Dendritic cell treated with granulocyte-macrophage colony-stimulating factor and Interleukin-4, amounts not matched to agents 40 ng/mL and 50 ng/mL, for 4 days (primary cell): ENCODE results near the gene PIK3C2A.
"Not testable (repeated sequence)": the region's sequence is repeated elsewhere in the genome, so short reads cannot be mapped to it uniquely, and the experiment has no call there.

ENCODE experiments used
- H3K27ac Mint-ChIP-seq: one replicate; pipeline ENCODE4 v1.8.0; 2022; ENCODE audit warnings: mild to moderate bottlenecking, mixed read lengths
- H3K27me3 Mint-ChIP-seq: one replicate; pipeline ENCODE4 v1.8.0; 2022; ENCODE audit warnings: mild to moderate bottlenecking, mixed read lengths
- H3K36me3 Mint-ChIP-seq: one replicate; pipeline ENCODE4 v1.8.0; 2022; ENCODE audit warnings: low read depth, mixed read lengths
- H3K4me1 Mint-ChIP-seq: one replicate; pipeline ENCODE4 v1.8.0; 2022; ENCODE audit warnings: low read depth, mixed read lengths
- H3K4me3 Mint-ChIP-seq: one replicate; pipeline ENCODE4 v1.8.0; 2022; ENCODE audit warnings: mild to moderate bottlenecking, moderate library complexity, mixed read lengths
- H3K9me3 Mint-ChIP-seq: one replicate; pipeline ENCODE4 v1.8.0; 2022; ENCODE audit warnings: mixed read lengths
- intact Hi-C: fragments of 100-400 bp; cut with micrococcal nuclease; formaldehyde crosslinking; loops from one replicate; pipeline ENCODE4 v1.15.0; 2022

Gene PIK3C2A

GRCh38 chr11:17228186-17228925, 20.6 kb upstream of the PIK3C2A start:
- peaks cover 14% of the 10 kb centered on the region for H3K4me1 Mint-ChIP-seq
- H3K27me3 Mint-ChIP-seq, intact Hi-C loops, H3K4me3 Mint-ChIP-seq, H3K9me3 Mint-ChIP-seq, H3K27ac Mint-ChIP-seq, H3K36me3 Mint-ChIP-seq: not testable (repeated sequence)

DNA sequence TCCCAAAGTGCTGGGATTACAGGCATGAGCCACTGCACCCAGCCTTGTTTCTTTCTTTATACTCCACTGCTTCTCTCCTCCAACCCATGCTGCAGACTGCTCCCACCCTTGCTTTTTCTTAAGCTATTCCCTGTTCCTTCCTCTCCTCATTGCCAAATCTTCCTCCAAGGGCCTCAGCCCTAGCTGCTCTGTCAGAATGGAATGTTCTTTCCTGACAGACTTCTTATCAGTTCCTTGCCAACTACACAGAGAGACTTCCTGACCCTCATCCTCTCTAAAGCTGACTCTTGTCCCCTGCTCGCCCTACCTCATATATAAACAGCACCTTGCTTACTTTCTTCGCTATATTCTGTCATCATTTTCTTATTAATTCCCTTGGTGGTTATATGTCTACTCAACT, 16.9 kb upstream of the PIK3C2A start:
- peaks cover 3% of the 10 kb centered on the region for H3K27me3 Mint-ChIP-seq
- no peak overlapping the region for H3K27ac Mint-ChIP-seq
- H3K36me3 Mint-ChIP-seq: no peaks in the 10 kb centered on the region
- peaks cover under 1% of the 10 kb centered on the region for H3K4me1 Mint-ChIP-seq
- H3K9me3 Mint-ChIP-seq: no peaks in the 10 kb centered on the region
- no peak overlapping the region for H3K4me3 Mint-ChIP-seq
- intact Hi-C loops: no loop called here

GRCh38 chr11:17221968-17222367, 14.2 kb upstream of the PIK3C2A start:
- Mint-ChIP-seq H3K27me3 (peaks cover 3% of the 10 kb centered on the region), H3K4me3 (no peak overlapping the region), H3K9me3 (no peaks in the 10 kb centered on the region), H3K36me3 (no peaks in the 10 kb centered on the region), H3K4me1 (no peaks in the 10 kb centered on the region), H3K27ac (no peak overlapping the region)
- intact Hi-C loops: no loop called here

- no peak overlapping the region for H3K4me3 Mint-ChIP-seq
- peaks cover 2% of the 10 kb centered on the region for H3K27me3 Mint-ChIP-seq
- no peaks in the 10 kb centered on the region for H3K36me3 Mint-ChIP-seq
- no peaks in the 10 kb centered on the region for H3K4me1 Mint-ChIP-seq
- intact Hi-C loops: no loop called here
- no peaks in the 10 kb centered on the region for H3K9me3 Mint-ChIP-seq
- no peak overlapping the region for H3K27ac Mint-ChIP-seq
Observed at GRCh38 chr11:17219016-17219415, 11.2 kb upstream of the PIK3C2A start.

DNA sequence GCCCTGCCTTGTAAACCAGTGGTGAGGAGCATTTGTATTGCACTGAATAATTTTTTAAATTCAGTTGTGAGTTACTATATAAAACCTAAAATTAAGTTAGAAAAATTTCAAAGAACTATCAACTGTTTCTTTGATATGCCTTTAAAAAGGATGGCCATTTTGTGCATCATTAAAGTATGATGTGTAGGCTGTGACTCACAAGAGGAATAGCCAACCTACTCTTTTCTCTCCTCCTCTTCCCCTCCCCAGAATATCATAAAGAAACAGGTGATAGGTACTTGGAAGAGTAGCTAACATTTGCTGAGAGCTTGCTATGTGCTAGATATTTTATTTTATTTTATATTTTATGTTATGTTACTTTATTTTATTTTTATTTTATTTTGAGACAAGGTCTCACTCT, 10.6 kb upstream of the PIK3C2A start:
- H3K4me3 Mint-ChIP-seq: no peak overlapping the region
- H3K4me1 Mint-ChIP-seq: no peaks in the 10 kb centered on the region
- H3K27ac Mint-ChIP-seq: no peak overlapping the region
- H3K9me3 Mint-ChIP-seq: no peaks in the 10 kb centered on the region
- intact Hi-C loops: no loop called here
- peaks cover 2% of the 10 kb centered on the region for H3K27me3 Mint-ChIP-seq
- no peaks in the 10 kb centered on the region for H3K36me3 Mint-ChIP-seq

GRCh38 chr11:17217401-17217800, 9.6 kb upstream of the PIK3C2A start:
- Mint-ChIP-seq H3K27ac (no peak overlapping the region), H3K4me1 (peaks cover 2% of the 10 kb centered on the region), H3K36me3 (no peaks in the 10 kb centered on the region), H3K4me3 (no peak overlapping the region), H3K9me3 (no peaks in the 10 kb centered on the region), H3K27me3 (peaks cover 2% of the 10 kb centered on the region)
- intact Hi-C loops: no loop called here

GRCh38 chr11:17214338-17214737, 6.6 kb upstream of the PIK3C2A start:
- H3K36me3 Mint-ChIP-seq: no peaks in the 10 kb centered on the region
- intact Hi-C loops: no loop called here
- H3K4me3 Mint-ChIP-seq: no peak overlapping the region
- H3K27me3 Mint-ChIP-seq: peaks cover 2% of the 10 kb centered on the region
- peaks cover 30% of the 10 kb centered on the region for H3K4me1 Mint-ChIP-seq
- no peak overlapping the region for H3K27ac Mint-ChIP-seq
- no peaks in the 10 kb centered on the region for H3K9me3 Mint-ChIP-seq

DNA sequence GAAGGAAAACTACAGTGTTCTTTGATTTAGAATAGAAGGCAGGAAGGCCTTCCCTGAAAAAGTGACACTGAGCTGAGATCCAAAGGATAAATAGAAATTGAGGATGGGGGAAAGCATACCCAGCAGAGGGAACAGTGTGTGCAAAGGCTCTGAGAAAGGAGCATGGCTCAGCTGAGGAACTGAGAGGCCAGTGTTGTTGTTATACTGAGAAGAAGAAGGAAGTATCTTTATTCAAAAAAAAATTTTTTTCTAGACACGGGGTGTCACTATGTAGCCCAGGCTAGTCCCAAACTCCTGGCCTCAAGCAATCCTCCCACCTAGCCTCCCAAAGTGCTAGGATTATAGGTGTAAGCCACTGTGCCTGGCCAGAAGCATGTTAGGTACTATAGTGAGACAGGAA, 3.5 kb upstream of the PIK3C2A start:
- Mint-ChIP-seq H3K9me3 (no peaks in the 10 kb centered on the region), H3K27ac (peak overlapping the region; percentile 65), H3K4me1 (peaks cover 54% of the 10 kb centered on the region), H3K27me3 (peaks cover 2% of the 10 kb centered on the region), H3K4me3 (no peak overlapping the region), H3K36me3 (peaks cover 13% of the 10 kb centered on the region)
- intact Hi-C loops: no loop called here

DNA sequence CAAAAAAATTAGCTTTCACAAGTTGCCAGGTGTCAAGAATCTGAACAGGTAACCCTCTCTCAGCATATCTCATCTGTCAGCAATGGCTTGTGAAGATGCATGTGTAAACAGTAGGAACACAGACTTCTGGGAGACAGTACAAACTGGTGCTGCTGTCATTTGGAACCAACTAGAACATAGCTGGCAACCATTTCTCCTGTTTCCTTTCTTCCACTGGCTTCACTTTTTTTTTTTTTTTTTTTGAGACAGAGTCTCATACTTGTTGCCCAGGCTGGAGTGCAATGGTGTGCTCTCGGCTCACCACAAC, 2.1 kb upstream of the PIK3C2A start:
- H3K4me1 Mint-ChIP-seq: peaks cover 54% of the 10 kb centered on the region
- H3K9me3 Mint-ChIP-seq: no peaks in the 10 kb centered on the region
- peak overlapping the region; percentile 93 for H3K27ac Mint-ChIP-seq
- H3K4me3 Mint-ChIP-seq: no peak overlapping the region
- no peaks in the 10 kb centered on the region for H3K27me3 Mint-ChIP-seq
- intact Hi-C loops: loop anchor here (5.0 kb wide), 3 partner anchors 48 to 142 kb away; partner anchors contain the start of genes NCR3LG1 and RPS13
- H3K36me3 Mint-ChIP-seq: peaks cover 13% of the 10 kb centered on the region

DNA sequence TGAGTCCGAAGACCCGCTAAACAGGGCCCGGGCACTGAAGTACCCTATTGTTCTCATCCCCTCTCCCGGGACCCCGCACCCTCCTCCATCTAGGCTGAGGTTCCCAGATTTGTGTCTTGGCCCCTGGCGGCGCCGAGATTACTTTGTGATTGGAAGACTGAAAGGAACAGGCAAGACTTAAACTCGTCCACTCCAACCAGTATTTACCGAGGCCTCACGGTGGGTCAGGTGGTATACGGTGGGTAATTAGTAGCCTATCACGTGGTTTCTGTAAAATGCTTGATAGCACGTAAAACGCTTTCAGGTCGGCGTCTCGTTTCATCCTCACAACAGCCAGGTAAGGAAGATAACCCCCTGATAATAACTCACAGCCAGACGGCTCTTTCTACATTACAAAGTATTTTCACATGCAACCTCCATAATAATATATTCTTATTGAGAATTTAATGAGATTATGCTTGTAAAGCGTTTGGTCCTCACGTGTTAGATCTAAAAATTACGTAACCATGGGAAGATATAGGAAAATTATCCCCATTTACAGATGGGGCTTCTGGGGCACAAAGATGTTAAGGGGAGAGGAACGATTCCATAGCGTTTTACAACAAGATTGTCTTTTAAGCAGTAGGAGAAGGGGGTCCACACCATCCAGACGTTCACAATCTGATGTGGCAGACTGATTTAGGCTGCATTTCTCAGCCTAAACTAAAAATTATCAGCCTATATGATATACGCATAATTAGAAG, 642 bp upstream of the PIK3C2A start:
- no peaks in the 10 kb centered on the region for H3K27me3 Mint-ChIP-seq
- peak overlapping the region; percentile 93 for H3K27ac Mint-ChIP-seq
- no peaks in the 10 kb centered on the region for H3K9me3 Mint-ChIP-seq
- intact Hi-C loops: loop anchor here (5.0 kb wide), 3 partner anchors 46 to 144 kb away; partner anchors contain the start of genes NCR3LG1 and RPS13
- H3K36me3 Mint-ChIP-seq: peaks cover 15% of the 10 kb centered on the region
- H3K4me1 Mint-ChIP-seq: peaks cover 58% of the 10 kb centered on the region
- H3K4me3 Mint-ChIP-seq: peak overlapping the region; percentile 88

GRCh38 chr11:17206463-17206862, 1.3 kb downstream of the PIK3C2A start:
- Mint-ChIP-seq H3K27ac (peak overlapping the region; percentile 93), H3K4me3 (peak overlapping the region; percentile 88), H3K9me3 (no peaks in the 10 kb centered on the region), H3K4me1 (peaks cover 52% of the 10 kb centered on the region), H3K27me3 (no peaks in the 10 kb centered on the region), H3K36me3 (peaks cover 27% of the 10 kb centered on the region)
- intact Hi-C loops: loop anchor here (5.0 kb wide), 3 partner anchors 44 to 146 kb away; partner anchors contain the start of genes NCR3LG1 and RPS13

DNA sequence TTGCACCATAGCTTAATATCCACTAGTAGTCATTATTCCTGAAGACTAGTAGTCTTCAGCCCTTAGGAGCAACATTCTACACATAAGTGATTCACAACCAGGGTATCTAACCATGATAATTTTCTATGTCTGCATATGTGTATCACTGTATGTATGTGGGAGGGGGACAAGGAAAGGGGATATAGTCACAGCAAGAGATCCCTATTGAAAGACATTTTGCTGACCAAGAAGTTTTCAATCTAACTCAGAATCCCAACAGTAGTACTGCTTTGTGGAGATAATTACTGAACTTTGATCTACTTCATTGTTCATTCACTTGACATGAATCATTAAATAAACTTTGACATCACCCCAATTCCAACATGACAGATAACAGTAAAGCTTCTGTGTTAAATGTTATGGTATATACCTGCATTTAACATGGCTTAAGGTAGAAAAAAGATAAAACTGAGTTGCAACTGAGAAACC, 10.3 kb downstream of the PIK3C2A start:
- no peaks in the 10 kb centered on the region for H3K9me3 Mint-ChIP-seq
- no peak overlapping the region for H3K27ac Mint-ChIP-seq
- intact Hi-C loops: no loop called here
- peaks cover 7% of the 10 kb centered on the region for H3K4me1 Mint-ChIP-seq
- H3K4me3 Mint-ChIP-seq: no peak overlapping the region
- peaks cover 46% of the 10 kb centered on the region for H3K36me3 Mint-ChIP-seq
- H3K27me3 Mint-ChIP-seq: no peaks in the 10 kb centered on the region

- no peaks in the 10 kb centered on the region for H3K9me3 Mint-ChIP-seq
- peaks cover 45% of the 10 kb centered on the region for H3K36me3 Mint-ChIP-seq
- no peaks in the 10 kb centered on the region for H3K27me3 Mint-ChIP-seq
- H3K4me3 Mint-ChIP-seq: no peak overlapping the region
- H3K27ac Mint-ChIP-seq: no peak overlapping the region
- intact Hi-C loops: no loop called here
- H3K4me1 Mint-ChIP-seq: peaks cover 16% of the 10 kb centered on the region
Observed at GRCh38 chr11:17188675-17189074, 19.1 kb downstream of the PIK3C2A start.

DNA sequence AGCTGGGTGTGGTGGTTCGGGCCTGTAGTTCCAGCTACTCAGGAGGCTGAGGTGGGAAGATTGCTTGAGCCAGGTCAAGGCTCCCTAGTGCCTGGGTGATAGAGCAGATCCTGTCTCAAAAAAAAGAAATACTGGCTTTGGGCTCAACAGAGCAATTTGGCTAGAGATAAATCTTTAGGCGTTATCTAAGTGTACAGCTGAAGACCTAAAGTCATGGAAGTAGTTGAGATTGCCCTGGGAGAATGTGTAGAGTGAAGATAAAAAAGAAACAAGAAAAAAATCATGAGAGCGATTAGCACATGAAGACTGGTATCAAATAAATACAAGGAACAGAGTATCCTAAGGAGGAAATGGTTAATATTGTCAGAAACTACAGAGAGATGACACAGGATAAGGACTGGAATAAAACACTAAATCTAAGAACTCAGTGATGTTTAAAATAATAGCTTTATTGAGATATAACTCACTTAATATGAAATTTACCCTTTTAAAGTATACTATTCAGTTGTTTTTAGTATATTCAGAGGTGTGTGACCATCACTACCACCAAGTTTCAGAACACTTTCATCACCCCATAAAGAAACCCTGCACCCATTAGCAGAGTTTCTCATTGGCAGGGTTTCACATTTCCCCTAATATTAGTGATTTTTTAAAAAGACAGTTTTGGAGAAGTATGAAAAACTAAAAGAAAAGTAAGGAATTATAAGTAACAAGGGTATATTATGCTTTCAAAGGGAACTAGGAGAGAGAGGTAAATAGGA, 20.7 kb downstream of the PIK3C2A start:
- Mint-ChIP-seq H3K36me3 (peaks cover 38% of the 10 kb centered on the region), H3K27ac (no peak overlapping the region), H3K9me3 (no peaks in the 10 kb centered on the region), H3K4me1 (peaks cover 16% of the 10 kb centered on the region), H3K27me3 (no peaks in the 10 kb centered on the region), H3K4me3 (no peak overlapping the region)
- intact Hi-C loops: no loop called here
